Right ventricle myocardium inferior (tissue), 1 donor: ENCODE results near the gene RGS7. TPM values are rescaled to one million over a fixed set of nuclear protein-coding genes. Genes with fewer than 3 reads are reported as not detected.
"Not testable (repeated sequence)": the region's sequence is repeated elsewhere in the genome, so short reads cannot be mapped to it uniquely, and the experiment has no call there.

Experiments used
- ATAC-seq: fragments of 200-7000 bp; cut with Tn5 transposase; one replicate; pipeline ENCODE4 v1.9.1; 2020; ENCODE audit warnings: mild to moderate bottlenecking, moderate library complexity
- DNase-seq: peaks from one replicate; pipeline ENCODE4 v3.0.0; 2021; ENCODE audit errors: missing footprints
- intact Hi-C: fragments of 100-400 bp; cut with DNase I; formaldehyde crosslinking; loops from one replicate; pipeline ENCODE4 v1.11.0; 2022
- total RNA-seq: library from RNA; stranded (reverse); fragmentation: NEBNext Ultra II Directional; extraction: Animal tissue kit (Norgen Biotek cat#: 25700); gene quantifications from one replicate; pipeline ENCODE4 v1.2.1, GENCODE V29; 2021
- donor health status: DM: no; HTN: yes; CAD: no; lungs with severe emphysema.

The RGS7 gene
- total RNA-seq, 1 donor from 2014 or later, result not detected

DNA sequence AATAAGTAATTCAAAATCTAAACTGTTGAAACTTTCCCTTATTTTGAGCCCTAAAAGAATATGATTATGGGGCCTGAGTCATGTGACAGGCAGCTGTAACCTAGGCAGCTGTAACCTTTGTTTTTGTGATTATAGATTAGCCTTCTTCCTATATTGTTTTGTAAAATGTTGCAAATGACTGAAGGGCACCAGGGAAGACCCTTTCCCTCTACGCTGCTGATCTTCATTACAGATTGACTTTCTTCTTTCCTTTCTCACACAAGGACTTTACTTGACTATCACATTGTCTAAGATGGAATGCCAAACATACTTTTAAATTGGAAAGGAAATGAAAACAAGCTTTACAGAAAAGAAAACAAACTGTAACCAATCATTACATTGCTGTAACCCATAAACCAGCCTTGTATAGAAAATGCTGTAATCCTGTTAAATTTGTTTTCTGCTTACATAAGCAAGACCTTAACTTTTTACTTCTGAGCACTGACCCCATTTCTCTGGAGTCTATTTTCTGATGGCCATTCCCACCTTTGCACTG is 242.2 kb downstream of the RGS7 start:
- ATAC-seq, result no peak

DNA sequence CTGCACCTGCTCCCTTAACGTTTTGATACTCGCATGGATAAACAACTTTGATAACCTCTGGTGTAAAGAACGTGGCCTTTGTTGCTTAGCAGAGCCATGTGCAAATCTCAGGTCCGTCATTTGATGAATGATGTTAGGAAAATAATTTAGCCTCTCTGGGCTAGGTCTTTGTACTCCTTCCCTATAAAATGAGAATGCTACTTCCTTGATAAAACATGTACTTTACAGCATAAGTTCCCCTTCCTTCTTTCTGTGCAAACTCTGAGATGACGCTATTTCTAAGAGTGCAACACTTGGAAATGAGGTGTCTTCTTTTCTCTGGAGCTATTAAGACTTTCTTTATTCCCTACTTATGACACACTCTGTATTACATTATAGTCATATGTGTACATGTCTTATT is 243.4 kb downstream of the RGS7 start:
- ATAC-seq, result no peak
- no peak for DNase-seq
- intact Hi-C loops, result no loop called here

More for the DNA sequence above, 242.2 kb downstream of the RGS7 start:
- intact Hi-C loops, result no loop called here
- DNase-seq, result no peak

DNA sequence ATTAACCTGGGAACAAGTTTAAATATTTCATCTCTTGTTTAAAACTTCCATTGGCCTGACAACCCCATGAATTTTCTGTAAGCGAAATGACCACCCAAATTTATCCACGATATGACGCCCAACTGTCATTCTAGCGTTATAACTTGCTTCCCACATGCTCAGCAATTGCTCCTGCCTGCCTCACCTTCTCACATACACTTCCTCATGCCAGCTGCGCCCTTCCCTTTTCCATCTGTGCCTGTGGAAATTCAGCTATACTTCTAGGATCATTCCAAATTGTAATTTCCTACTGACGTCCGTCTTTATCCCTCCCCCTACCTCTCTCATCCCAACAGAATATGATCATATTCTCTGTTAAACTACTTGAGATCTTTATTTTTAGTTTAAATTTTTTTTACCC is 248.0 kb downstream of the RGS7 start:
- no peak for DNase-seq
- ATAC-seq, result no peak
- intact Hi-C loops, result no loop called here

DNA sequence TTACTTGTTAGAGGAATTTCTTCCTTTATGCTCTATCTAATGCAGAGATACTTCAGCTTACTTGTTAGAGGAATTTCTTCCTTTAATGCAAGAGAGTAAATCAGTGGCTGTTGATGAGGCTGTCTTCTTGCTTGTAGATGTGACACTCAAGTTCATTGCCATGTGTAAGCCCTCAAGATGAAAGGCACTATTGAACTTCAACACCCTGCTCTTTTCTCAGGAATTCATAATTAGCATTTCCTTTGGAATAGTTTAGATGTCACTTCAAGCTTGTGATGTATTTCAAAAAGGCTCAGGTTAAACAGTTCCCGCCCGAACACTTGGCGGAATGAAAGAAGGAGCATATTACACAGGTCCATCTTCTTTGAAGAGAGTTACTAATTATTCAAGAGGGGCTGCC is 251.9 kb downstream of the RGS7 start:
- intact Hi-C loops, result no loop called here
- ATAC-seq, result no peak

DNA sequence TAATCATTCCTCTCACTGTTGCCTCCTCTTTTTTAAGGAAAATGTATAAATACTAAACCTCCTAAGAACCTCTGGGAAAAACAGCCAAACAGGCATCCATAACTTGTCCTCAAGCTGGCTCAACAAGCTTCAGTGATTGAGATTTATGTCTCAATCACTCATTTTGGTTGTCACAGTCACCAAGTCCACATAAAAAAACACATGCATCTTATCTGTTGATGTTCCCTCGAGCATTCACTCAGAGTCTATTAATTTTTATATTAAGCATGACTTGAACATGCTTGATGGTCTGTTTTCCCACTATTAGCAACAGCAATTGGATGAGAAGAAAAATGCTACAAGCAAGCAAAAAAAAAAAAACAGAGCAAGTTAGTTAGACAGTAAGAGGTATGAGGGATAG is 254.3 kb downstream of the RGS7 start:
- no peak for ATAC-seq
- intact Hi-C loops, result no loop called here
- DNase-seq, result no peak

More for the DNA sequence above, 251.9 kb downstream of the RGS7 start:
- no peak for DNase-seq

DNA sequence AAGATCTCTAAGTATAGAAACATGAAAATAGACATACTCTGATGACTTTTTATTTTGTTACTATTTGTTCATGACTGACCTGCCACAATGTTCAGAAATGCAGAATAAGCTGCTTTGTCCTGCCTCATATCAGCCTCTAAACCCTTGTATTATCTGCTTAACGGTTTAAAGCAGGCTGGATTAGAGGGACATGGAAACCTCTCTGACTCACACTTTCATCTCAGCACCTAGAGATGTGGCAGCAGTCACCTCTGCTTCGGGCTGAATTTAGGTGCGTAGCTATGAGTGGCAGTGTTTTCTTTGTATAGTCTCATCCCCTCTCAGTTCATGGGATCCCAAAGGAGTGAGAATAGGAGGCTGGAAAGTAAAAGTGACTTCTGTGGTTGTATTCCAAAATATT is 255.4 kb downstream of the RGS7 start:
- intact Hi-C loops, result no loop called here
- DNase-seq (no peak), ATAC-seq (no peak)

DNA sequence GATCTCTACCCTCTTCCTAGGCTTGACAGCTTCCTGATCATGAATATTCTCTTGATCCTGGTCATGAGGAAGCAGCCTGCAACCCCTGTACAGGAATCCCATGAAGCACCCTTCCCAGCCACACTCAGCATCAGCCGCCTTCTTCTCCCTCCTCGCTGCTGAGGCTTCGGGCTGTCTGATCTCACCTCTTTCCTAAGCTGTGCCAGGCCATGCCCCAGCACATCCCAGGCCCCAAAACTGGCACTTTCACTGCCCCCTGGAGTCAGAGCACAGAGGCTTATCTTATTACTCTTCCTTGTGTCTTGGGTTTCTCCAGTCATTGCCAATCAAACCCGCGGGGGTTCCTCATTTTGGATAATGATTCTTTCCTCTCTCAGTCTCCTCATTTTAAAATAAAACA is 259.5 kb downstream of the RGS7 start:
- no peak for ATAC-seq
- intact Hi-C loops, result no loop called here
- DNase-seq, result no peak

DNA sequence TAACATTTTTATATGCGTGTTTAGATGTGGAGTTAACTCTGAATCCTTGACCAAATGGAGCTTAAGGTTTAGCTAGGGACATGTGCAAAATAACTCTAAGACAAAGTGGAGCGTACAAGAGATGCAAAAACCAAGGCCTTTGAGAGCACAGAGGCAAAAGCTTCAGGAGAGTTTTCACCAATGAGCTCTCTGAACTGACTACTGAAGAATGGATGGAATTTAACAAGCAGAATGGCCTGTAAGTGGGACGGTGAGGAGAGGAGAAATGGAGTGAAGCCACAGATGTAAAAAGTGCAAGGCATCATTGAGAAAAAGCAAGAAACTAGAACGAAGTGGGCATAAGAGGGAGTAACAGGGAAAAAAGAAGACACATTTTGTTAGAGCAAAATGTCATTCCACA is 260.0 kb downstream of the RGS7 start:
- no peak for DNase-seq
- no peak for ATAC-seq
- intact Hi-C loops, result no loop called here

DNA sequence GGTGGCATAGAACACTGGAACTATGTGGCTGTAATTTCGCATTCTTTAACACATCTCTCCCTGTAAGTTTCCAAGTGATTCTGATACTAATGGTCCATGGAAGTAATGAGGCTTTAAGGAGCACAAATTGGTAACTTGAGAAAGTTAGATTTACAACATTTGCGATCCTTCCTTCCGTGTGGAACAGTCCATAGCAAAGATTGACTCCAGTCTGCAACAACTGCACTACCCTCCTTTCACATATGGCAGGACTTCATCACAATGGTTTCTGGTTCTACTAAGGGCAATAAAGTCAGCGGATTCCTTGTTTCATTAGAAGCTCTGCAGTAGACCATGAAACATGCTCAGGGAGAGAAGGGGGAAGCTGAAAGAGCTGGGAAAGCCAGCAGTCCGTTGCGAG is 261.2 kb downstream of the RGS7 start:
- intact Hi-C loops, result no loop called here
- ATAC-seq (no peak), DNase-seq (no peak)

DNA sequence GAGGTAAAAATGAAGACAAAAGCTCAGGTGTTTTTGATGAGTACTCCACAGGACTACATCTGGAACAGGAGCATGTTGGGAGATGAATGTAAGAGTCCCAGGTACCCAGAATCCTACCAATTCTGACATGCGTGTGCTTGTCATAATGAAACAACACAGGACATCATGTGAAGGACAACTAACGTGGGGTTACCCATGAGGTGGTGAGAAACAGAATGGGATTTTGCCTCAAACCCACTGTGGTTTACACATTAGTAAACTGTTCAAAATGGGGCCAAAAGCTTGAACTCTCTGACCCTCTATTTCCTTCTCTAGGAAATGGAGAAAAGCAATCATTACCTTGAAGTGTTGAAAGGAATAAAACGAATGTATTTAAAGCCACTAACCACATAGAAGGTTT is 266.2 kb downstream of the RGS7 start:
- DNase-seq, result no peak
- ATAC-seq, result no peak
- intact Hi-C loops, result no loop called here

DNA sequence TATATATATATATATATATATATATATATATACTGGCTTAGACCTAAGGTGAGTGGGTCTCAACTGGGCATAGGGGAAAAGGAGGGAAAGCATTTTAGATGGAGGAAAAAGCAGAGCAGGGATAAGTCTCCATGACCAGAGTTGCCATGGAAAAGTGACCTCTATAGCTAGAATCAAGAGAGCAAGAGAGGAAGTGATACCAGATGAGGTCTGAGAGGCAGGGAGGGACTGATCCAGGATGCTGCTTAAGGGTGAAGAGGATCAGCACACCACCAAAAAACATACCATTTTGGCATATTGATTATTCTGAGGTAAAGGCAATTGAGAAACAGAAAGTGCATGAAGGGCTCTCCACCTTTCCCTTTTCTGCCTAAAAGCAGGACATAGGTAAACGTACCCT is 267.9 kb downstream of the RGS7 start:
- intact Hi-C loops, ATAC-seq, DNase-seq: not testable (repeated sequence)

DNA sequence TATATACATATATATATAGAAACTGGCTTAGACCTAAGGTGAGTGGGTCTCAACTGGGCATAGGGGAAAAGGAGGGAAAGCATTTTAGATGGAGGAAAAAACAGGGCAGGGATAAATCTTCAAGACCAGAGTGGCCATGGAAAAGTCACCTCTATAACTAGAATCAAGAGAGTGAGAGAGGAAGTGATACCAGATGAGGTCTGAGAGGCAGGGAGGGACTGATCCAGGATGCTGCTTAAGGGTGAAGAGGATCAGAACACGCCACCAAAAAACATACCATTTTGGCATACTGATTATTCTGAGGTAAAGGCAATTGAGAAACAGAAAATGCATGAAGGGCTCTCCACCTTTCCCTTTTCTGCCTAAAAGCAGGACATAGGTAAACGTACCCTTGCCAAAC is 268.9 kb downstream of the RGS7 start:
- intact Hi-C loops, ATAC-seq, DNase-seq: not testable (repeated sequence)

DNA sequence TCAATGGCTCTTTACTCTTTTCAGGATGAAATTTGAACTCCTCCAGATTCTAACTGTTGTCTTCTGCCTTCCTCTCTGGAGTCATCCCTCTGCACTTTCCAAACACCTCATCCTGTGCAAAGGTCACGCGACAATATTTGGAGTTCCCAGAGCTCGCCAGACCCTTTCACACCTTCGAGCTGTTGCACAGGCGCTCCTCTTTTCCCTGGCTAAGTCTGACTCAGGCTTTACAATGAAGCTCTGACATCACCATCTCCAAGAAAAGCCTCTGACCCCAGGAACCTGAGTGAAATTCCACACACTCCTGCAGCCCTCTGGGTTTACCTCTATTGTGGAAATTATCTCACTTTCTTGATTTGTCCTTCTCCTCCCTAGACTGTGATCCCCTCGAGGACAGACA is 270.3 kb downstream of the RGS7 start:
- DNase-seq (no peak), ATAC-seq (no peak)
- intact Hi-C loops, result no loop called here

DNA sequence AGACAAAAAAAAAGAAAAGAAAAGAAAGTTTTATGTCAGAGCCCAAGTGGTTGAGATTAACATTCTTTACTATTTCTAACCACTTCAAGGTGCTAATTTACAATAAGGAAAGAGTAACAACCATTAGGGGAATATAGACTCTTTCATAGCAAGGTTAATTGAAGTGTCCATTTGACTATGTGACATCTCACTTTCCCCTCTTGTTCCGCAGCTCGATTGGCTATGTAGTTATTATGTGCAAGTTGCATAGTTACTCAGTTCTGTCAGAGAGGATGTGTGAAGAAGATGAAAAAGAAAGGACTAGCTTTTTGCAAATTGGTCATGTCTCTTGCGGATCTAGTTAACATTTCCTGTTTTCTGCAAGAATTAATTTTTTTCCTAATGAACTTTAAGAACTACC is 273.7 kb downstream of the RGS7 start:
- DNase-seq (no peak), ATAC-seq (no peak)
- intact Hi-C loops, result no loop called here

DNA sequence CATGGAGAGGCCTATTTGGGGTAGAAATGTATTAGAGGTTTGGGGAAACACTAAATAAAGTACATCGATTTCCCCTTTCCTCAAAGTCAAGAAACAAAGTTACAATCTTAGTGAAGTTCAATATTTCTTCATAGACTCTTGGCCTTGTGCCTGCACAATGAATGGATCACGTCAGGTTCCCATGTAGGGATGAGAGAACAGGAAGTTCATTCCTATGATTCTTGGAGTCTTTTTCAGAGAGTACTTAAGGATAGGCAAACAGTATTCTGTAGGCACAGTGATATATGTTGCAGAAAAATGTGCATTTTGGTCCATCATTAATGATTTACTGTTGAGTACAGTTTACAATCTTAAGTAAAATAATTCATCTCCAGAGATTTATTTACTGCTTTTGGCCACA is 275.5 kb downstream of the RGS7 start:
- intact Hi-C loops, result no loop called here
- no peak for DNase-seq
- ATAC-seq, result no peak

DNA sequence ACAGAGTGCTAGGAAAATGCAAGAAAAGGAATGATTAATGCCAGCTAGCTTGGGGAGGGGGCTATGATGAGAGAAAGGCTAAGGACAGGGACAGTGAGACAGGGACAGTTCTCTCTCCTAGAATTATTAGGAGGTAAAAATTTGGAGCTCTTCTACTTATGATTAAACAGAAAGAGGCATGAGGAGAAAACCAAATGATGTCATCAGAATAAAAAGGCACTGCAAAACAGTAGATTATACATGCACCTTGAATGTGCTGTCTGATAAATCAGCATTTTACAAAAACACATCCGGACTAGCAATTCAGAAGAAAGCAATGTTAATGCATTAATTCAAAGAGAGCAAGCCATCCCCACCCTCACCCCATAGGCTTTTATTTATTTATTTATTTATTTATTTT is 277.5 kb downstream of the RGS7 start:
- intact Hi-C loops, result no loop called here
- no peak for DNase-seq
- ATAC-seq, result no peak

DNA sequence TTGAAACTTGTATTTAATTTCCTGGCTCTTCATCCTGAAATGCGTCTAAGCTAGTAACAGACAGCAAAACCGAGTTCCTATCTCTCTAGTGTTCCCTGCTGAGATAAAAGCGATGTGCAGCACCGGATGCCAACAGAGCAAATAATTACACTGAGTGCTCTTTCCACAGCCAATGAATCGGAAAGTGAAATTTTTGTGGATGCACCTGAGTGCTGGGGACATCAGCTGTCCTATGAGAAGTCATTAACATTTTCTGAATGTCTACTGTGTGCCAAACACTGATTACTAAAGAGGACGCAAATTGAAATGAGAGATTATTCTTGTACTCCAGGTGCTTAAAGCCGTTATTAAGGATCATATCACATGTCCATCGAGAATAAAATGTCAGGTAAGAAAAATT is 278.0 kb downstream of the RGS7 start:
- no peak for ATAC-seq
- intact Hi-C loops, result no loop called here
- DNase-seq, result no peak

DNA sequence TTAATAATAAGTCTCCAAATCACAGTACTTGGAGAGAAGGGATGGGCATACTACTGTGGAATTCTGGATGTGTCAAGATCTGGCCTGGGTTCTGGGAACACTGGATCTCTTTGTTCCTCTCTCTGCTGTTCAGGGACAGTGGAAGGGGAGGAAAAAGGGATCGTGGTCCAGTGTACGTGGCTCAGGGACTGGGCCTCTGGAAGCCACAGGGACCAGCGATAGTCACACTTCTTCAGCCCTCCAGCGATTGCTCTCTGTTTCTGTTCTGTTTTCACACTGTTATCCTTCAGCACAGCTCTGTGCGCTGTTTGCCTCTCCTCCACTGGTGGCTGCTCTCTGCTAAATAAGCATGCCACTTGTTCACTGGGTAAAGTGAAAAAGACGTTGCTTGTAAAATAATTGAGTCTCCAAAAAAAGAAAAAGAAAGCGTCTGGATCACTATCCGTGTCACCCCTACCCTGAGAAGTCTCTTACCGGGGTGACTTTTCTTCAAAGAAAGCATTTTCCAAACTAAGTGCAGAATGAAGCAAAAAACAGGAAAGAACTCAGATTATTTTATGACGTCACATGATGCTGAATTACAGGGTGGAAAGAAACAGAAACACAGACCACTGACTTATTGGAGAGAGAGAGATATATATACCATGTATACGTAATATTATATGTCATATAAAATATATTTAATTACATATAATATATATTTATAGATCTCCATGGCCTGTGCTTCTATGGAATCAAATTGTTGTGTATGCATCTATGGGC is 279.4 kb downstream of the RGS7 start:
- DNase-seq (no peak), ATAC-seq (no peak)
- intact Hi-C loops, result no loop called here

DNA sequence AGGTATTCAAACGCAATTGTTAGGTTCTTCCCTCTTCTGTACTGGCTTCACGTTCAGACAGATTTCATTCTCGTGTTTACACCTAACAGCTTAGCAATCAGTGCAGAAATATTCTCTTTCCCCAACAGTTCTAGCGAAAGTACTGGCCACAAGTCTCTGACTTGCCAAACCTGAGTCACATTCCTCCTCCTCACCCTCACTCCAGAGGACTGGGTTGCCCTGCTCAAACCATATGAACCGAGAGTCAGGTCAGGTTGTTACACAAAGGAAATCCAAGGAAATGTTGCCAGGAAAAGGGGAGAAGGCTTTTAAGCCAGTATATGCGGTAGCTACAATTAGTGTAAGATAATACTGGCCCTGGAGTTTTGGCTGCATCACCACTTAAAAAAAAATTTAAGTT is 282.5 kb downstream of the RGS7 start:
- ATAC-seq (no peak), DNase-seq (no peak)
- intact Hi-C loops, result no loop called here

DNA sequence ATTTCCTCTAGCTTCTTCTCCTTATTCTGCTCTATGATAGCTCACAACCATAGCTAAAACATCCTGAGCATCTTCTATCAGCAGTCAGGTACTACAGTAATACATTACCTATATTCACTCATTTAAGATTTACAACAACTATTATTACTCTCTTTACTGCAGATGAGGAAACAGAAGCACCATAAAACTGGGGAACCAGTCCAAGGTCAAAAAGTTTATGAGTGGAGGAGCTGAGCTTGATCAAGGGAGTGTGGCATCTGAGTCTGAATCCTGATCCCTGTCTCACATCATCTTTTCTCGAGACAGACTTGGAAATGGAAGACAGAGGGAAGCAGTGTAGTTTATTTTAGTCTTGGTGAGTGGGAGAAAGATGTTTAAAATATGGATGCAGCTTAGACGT is 288.6 kb downstream of the RGS7 start:
- ATAC-seq (no peak), DNase-seq (no peak)
- intact Hi-C loops, result no loop called here

DNA sequence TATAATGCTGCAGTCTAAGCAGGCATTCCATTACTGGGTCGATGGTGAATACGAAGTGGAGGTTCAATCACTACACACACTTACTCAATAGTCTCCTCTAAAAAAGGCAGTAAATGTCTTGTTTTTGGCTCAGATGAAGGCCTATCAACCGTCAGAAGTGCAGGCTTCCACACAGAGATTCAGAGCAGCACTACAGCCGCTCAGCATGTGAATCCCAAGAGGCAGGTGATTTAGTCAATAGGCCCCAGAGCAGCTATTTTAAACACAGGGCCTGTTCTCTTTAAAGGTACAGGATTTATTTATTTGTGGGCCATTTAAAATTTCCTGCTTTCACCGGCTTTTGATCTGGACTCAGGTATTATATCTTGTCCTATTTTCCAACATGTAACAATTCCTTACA is 293.7 kb downstream of the RGS7 start:
- intact Hi-C loops, result no loop called here
- no peak for DNase-seq
- ATAC-seq, result no peak
